GM12801 (cell line): ENCODE measurements around the gene EFCAB14.

Source experiments
- TF ChIP-seq, protein P1 (sequence below): IDR thresholded peaks from one replicate; pipeline ENCODE4 v1.5.1; 2011; ENCODE audit warnings: control low read depth; ENCODE audit not compliant: insufficient read length; ENCODE audit errors: extremely low read depth

Gene EFCAB14

DNA sequence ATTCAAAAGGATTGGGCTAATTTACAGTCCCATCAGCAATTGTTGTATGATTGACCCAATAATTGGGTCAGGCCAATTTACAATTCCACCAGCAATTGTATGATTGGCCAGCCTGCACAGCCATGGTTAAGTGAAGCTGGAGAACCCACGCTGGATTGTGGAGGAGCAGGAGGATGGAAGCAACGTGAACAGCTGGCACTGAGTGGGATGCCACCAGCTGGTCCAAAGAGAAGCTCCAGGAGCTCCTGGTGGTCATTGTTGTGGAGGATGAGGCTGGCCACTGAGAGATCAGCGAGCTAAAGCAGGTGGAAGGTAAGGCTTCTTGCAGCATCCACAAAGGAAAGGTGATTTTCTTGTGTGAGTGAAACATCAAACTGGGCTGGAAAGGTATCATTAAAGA, 23.2 kb upstream of the EFCAB14 start:
- TF ChIP-seq, protein P1, sequence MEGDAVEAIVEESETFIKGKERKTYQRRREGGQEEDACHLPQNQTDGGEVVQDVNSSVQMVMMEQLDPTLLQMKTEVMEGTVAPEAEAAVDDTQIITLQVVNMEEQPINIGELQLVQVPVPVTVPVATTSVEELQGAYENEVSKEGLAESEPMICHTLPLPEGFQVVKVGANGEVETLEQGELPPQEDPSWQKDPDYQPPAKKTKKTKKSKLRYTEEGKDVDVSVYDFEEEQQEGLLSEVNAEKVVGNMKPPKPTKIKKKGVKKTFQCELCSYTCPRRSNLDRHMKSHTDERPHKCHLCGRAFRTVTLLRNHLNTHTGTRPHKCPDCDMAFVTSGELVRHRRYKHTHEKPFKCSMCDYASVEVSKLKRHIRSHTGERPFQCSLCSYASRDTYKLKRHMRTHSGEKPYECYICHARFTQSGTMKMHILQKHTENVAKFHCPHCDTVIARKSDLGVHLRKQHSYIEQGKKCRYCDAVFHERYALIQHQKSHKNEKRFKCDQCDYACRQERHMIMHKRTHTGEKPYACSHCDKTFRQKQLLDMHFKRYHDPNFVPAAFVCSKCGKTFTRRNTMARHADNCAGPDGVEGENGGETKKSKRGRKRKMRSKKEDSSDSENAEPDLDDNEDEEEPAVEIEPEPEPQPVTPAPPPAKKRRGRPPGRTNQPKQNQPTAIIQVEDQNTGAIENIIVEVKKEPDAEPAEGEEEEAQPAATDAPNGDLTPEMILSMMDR: no peak

DNA sequence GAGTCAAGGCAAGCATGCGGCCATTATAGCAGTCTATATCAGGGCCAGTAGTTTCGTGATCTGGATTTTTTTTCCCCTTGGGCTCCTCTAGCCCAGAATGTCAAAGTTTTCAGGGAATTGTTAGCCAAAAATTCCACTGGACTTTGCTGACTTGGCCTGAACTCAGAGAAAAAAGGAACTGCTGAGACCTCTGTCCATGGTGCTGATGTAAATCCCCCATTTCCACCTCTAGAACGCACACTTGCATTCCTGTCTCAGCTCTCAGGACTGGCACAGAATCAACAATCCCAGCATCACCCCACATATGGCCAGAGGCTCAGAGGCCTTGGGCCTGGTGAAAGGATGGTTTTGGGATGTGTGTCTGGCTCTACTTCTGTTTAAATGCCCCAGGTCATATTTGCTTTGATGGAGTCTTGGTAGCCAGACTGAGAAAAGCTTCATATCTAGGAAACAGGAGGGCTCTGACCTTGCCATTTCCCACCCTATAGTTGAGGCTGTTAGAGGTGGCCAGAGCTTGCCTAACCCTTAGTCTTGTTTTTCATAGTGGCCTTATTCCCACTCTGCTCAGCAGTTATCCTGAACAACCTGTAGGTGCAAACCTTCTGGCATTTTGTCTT, 16.9 kb upstream of the EFCAB14 start:
- TF ChIP-seq, protein P1: no peak

DNA sequence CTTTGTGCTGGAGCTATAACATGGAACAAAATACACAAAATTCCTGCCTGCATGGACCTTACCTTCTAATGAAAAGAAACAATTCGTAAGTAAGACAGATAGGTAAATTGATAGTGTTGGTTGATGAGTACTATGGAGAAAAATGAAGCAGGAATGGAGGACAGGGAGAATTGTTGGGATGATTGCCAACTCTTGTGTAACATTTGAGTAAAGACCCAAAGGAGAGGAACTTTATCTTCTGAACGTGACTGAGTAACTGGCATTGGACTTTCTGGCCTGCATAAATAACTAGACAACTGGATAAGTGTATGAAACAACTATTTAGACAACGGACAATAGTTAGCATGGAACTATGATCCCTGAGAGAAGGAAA, 6.8 kb upstream of the EFCAB14 start:
- TF ChIP-seq, protein P1: no peak

DNA sequence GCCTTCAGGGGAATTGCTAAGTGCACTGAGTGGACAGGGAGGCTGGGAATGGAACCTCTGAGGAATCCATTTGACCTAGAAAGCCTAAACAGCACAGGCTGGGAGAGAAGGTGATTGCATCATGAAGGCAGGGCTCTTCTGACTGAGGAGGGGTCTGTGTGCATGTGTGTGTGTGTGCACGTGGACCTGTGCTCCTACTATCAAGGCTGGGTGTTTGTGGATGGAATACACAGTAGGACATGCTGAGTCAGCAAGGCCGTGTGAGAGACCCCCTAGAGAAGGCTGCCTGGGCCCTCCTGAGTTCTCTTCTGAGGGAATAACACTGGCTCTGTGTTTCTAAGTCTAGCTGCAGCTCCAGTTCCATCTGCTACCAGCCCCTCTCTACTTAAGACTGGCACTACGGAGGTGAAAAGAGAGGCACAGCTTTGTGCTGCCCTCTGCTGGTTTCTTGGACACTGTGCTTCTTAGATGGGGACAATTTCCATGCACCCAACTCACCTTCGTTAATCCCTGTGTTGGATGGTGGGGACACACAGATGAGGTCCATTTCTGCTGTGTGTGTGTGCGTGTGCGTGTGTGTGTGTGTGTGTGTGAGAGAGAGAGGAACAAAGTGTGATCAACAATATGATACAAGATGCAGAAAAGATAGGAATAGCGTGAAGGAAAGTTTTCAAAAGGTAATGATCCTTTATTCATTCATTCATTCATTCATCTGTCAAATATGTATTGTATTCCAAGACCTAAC, 6.2 kb upstream of the EFCAB14 start:
- TF ChIP-seq, protein P1: peak; percentile 63

DNA sequence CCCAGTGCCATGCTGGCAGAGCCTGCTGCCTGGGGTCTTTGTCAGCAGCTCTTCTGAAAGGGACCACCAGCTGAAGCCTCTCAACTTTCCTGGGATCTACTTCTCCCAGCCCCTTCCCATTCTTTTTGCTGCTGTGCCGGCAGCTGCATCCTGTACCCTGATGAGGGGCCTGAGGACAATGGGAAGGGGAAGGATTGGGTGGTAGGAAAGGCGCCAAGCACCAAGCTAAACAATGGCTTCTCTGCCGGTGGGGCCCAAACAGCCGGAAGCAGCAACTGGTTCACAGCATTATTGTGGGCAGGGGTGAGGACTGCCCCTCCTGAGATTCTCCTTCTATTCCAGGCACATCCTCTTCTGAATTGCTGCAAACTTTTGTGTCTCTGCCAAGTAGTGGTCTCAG, 5.0 kb upstream of the EFCAB14 start:
- TF ChIP-seq, protein P1: no peak

DNA sequence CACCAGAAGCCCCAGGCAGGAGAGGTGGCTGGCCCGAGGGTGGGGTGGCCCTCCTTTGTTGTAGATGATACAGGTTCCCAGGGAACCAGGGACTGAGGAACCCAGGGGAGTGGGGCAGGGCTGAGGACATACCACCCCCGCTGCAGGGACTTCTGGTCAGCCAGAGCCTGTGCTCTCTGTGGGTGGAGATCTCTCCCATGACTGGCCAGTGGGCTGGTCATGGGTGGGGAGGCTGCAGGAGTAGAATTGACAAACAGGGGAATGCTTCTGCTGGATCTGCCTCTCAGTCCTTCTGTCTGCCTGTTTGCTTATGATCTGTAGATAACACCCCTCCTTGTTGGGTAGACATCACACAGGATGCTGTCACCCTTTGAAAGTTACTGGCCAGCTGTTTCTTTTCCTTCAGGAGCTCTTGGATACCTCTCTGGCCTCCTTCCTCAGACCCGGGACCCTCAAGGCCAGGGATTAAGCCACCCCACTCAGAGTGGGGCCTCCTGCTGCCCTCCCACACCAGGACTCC, 2.8 kb upstream of the EFCAB14 start:
- TF ChIP-seq, protein P1: no peak

DNA sequence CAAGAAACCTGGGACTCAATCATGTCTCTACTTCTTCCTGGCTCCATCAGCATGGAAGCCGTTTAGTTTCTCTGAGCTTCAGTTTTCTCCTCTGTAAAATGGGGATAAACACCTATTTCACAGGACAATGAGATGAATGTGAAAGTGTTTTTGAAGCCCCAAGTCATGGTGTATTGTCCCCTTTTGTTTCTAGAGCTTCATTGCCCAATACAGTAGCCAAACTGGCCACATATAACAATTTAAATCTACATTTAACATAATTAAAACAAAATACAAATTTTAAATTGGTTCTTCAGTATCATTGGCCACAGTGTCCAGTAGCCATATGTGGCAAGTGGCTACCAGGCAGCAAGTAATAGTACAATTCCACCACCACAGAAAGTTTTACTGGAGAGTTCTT, 2.3 kb upstream of the EFCAB14 start:
- TF ChIP-seq, protein P1: no peak
